HT1080 (cell line): Measurements from ENCODE around the gene SPSB1. TPM values are rescaled to one million over a fixed set of nuclear protein-coding genes. Genes with fewer than 3 reads are reported as not detected.

Experiments used
- DNase-seq: peaks from one replicate; pipeline ENCODE4 v3.0.0-alpha.2; 2015; ENCODE audit warnings: low read depth
- polyA plus RNA-seq, 2 experiments: library from polyadenylated mRNA; depleted of rRNA; stranded (reverse); fragments of >200 nt; gene quantifications; 2 replicates each; pipeline ENCODE4 v1.2.3, GENCODE V29; 2015
- total RNA-seq: library from RNA; depleted of rRNA; stranded (reverse); fragments of >200 nt; shearing (Covaris generic); gene quantifications from 2 replicates; pipeline ENCODE4 v1.2.3, GENCODE V29; 2014; rRNA removed

The SPSB1 gene
- 14.4 and 18.3 TPM in 2 replicates for total RNA-seq
- polyA plus RNA-seq (2015; cell fraction: cytosol; rRNA removed), result 13.9 and 16.0 TPM in 2 replicates
- 7.8 and 13.6 TPM in 2 replicates for polyA plus RNA-seq (2015; cell fraction: nucleus; rRNA removed)

DNA sequence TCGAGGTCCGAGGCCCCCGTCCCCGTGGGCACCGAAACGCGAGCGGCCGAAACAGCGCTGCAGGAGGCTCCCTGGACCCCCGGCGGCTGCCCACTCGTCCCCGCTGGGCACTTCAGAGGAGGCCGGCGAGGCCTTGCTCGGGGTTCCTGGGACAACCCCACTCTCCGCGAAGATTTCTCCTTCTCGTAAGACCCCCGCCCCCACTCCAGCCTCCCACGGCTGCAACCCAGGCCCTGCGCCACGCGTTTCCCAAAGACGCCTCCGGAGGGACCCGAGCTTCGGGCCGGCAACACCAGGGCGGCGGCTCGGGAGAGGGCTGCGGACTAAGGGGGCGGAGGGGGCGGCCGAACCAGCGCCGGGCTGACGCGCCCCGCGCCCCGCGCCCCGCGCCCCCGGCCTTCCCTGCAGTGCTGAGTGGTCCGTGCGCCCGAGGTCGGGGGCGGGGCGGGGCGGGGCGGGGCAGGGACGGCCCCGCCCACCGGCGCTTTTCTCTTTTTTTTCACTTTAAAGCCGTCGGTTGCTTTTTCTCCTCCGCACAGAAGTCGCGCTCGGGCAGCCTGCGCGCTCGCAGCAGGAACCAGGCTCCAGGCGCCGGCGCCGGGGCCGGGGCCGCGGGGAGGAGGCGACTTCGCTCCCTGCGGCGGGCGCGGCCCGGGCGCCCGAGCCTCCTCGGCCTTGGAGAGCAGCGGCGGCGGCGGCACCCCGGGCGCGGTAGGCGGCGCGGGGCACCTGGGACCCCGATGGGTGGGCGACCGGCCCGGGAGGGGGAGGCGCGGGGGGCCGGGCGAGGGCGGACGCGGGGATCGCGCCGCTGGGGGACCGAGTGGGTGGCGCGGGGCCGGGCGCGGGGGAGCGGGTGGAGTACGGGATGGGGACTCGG is at the start of gene SPSB1:
Gene SPSB1 (plus strand): TSS at position 534 of the 880 bp plus-strand sequence. CDS start 62,998 bp downstream, outside the sequence.
- DNase-seq, result peak; percentile 47

DNA sequence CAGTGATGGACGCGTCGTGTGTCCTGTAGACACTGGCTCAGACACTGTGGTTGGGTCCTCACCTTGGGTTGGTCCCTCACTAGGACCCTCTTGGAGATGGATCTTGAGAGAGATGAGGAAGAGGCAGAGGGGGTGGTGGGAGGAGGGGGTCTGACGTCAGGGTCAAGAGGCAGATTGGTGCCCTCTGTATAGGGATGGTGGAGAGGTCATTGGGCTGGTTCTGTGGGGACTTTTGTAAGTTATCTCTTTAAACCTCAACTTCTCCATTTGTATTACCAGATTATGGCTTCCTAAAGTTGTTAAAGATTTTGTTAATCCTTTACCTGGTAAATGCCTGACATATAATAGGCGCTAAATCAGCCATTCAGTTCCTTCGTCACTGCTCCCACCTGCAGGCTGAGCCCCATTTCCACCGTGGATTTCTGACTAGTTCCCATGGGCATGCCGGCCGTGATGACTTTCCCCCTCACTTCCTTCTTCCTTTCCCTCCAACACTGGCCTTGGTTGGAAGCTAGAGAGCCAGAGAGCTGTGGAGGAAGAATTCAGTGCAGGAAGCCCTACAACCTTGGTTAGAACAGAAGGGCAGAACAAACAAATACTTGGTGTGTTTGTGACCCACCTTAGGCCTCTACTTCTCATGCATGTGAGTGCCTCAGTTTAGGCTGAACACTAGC is 49.5 kb upstream of the SPSB1 start:
- DNase-seq, result no peak

DNA sequence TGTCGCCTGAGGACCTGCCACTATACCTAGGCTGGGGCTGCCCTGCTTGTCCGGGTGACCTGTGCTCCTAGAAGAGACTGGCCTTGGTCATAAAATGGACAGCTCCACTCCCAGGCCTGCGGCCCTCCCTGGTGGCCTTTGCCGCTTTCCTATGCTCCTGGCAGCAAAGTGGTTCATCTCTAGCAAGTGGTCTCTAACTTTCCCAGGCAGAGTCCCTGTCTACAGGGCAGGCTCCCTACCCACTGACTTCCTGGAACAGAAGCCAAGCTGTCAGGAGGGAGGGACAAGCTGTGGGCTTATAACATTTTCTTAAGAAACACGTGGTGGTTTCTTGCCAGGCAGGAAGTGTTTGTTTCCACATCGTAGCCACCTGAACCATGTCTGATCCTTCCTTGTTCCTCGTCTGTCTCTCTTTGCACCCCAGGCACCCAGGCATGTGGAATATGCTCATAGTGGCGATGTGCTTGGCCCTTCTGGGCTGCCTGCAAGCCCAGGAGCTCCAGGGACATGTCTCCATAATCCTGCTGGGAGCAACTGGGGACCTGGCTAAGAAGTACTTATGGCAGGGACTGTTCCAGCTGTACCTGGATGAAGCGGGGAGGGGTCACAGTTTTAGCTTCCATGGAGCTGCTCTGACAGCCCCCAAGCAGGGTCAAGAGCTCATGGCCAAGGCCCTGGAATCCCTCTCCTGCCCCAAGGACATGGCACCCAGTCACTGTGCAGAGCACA is 48.0 kb upstream of the SPSB1 start:
- no peak for DNase-seq

GRCh38 chr1:9245230-9245619 is 47.5 kb upstream of the SPSB1 start:
- no peak for DNase-seq

- DNase-seq, result no peak
Measured at GRCh38 chr1:9245661-9246060, 47.0 kb upstream of the SPSB1 start.

DNA sequence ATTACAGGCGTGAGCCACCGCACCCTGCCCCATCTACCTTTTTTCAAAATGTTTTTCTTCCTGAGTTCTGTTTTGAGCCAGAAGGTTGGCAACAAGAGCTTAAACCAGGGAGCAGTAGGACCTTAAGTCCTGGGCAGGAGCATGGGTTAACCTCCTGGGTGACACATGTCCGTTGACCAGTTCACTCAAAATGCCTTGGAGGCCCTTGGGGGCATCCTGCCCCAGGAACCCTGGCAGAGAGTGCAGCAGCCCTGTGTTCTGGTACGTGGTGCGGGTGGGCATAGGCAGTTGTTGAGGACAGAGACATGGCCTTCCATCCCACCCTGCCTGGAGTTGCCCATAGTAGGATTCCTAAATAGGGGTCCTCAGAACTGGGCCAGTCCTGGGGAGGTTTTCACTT is 46.5 kb upstream of the SPSB1 start:
- no peak for DNase-seq

DNA sequence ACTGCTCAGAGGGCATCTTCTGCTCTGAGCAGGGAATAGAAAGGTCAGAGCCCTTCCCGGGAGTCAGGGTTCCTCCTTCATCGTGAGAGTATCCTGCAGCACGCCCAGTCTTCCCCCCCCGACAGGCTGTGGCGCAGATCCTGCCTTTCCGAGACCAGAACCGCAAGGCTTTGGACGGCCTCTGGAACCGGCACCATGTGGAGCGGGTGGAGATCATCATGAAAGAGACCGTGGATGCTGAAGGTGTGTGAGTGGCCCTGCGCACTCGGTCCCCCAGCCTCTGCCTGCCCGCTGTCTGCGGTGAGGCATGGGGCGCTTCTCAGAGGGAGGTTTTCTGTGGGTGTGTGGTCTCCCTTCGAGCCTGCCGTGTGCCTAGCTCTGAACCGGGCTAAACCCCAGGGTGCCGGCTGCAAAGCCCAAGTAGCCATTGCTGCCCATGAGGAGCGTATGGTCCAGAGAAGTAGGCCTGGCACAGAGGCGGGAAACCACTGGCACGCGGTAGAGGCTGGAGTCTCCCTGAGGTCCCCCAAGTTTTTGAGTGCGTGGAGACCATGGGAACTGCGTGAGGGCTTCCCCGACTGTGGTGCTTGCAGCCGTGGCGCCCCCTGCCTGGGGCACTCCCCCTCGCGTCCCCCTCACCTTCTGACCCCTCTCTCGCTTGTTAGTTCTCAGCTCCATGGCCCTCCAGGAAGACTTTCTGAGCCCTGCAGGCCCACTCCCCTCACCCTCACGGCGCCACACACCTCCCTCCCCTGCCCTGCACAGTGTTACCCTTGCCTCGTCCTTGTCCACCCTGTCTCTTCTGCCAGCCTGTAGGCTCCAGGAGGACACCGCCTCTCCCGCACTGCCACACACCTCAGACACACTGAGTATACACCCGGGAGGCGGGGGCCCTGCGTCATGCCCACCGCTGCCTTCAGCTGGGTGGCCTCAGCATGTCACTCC is 45.6 kb upstream of the SPSB1 start:
- no peak for DNase-seq

DNA sequence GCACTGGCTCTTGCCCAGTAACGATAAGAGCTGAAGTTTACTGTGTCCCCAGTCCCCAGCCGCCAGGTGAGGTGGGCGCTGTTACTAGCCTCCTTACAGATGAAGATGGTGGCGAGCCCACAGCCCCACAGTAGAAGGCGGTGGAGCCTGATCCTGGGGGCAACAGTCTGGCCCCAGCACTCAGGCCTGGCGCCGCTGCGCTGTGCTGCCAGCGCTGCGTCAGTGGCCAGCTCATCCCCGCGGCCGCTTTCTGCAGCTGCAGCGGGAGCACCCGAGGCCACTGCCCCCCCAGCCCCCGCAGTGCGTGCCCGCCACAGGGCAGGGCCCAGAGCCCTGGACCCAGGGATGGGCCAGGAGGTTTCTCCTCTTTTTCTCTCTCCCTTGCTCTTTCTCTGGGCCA is 44.8 kb upstream of the SPSB1 start:
- no peak for DNase-seq

- DNase-seq, result no peak
Measured at GRCh38 chr1:9248341-9249262, 44.1 kb upstream of the SPSB1 start.

DNA sequence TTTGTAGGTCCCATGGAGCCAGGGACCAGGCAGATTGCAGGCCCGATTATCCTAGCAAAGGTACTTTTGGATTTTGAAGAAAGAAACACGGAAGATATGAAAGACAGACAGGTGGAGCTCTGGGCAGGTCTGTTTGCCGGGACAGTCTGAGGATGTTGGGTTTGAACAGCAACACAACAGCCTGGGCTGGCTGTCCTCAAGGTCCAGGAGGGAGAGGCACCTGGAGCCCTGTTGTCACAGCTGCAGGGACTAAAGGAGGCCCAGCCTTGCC is 43.5 kb upstream of the SPSB1 start:
- DNase-seq, result no peak

GRCh38 chr1:9249534-9250410 is 42.9 kb upstream of the SPSB1 start:
- peak; percentile 54 for DNase-seq

DNA sequence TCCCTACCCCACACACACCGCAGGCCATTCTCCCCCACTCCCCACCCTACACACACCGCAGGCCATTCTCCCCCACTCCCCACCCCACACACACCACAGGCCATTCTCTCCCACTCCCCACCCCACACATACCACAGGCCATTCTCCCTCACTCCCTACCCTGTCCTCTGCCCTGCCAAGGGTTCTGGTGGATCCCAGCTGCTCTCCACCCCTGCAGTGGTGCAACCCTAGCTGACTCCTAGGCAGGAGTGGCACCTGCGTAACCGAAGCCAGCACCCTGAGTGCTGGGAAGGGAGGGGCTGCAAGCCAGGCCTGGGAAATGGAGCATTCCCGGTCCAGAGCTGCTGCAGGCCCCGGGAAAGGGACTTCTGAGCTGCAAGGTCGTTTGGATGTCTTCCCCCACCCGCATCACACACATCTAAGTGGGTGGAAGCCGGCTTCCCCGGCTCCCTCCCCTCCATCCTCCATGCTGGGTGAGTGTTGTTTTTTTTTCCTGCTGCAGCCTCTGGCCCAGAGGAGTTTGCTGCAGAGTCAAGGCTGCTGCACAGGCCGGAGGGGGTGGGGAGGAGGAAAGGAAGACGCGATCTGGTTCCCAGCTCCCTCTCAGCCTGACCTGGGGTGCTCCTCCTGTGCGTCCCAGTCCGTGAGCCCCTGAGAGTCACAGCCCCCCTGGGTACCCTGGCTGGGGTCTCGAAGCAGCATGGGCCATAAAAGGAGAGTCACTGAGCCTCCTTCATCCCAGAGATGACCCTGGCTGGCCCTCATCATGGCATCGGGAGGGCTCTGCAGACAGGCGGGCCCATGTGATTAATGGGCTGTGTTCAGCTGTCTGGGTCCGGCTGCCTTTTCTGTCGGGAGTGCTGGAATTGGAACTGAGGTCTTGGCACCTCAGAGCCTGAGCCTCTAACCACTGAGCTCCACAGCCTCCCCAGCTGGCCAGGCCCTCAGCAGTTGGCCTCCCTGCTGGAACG is 42.0 kb upstream of the SPSB1 start:
- DNase-seq, result no peak

DNA sequence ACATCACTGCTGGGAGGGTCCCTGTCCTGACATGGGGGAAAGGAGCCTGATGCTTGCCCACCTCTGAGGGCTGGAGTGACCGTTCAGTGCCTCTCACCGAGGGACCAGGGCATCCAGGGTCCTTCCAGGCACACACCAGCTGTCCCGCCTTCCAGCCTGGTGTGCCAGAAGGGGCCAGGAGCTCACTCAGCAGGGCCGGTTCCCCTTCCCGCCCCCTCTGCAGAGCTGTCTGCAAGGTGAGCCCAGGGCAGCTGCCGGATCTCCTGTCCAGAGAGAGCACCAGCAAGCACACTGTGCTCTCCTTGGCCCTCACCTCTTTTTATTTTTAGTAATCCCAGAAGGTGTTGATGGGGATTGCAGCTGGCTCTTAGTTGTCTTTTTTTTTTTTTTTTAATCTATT is 41.2 kb upstream of the SPSB1 start:
- DNase-seq, result no peak

- DNase-seq, result no peak
Measured at GRCh38 chr1:9253004-9253403, 39.7 kb upstream of the SPSB1 start.

- no peak for DNase-seq
Measured at GRCh38 chr1:9253453-9254105, 39.1 kb upstream of the SPSB1 start.

- DNase-seq, result no peak
Measured at GRCh38 chr1:9256332-9256731, 36.4 kb upstream of the SPSB1 start.

DNA sequence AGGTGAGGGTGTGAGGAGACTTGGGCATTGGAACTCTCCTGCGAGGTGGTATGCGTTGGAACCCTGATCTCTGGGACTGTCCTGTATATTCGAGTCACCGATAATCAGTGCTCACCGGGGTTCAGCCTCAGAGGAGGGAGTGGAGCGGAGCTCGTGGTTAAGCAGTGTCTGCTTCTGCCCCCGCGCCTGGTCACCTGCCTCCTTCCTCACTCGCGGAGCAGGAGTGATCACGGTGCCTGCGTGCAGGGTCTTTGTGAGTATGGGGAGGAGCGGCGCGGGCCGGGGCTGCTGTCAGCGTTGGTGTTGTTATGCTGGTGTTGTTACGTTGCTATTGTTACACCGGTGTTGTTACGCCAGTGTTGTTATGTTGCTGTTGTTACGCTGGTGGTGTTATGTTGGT is 34.8 kb upstream of the SPSB1 start:
- no peak for DNase-seq
